PFSK-1 (cell line): Measurements from ENCODE around the gene CTSF.

ENCODE experiments used
- FOXP2 ChIP-seq: optimal IDR thresholded peaks from 2 replicates; pipeline ENCODE3; 2011; ENCODE audit warnings: borderline replicate concordance, control low read depth, inconsistent platforms; ENCODE audit not compliant: insufficient read depth; ENCODE audit errors: extremely low read length, extremely low read depth
- POLR2AphosphoS5 ChIP-seq: IDR thresholded peaks from 2 replicates; pipeline ENCODE4 v1.6.1; 2012; ENCODE audit warnings: low read depth, mild to moderate bottlenecking, control low read depth, low read length, moderate library complexity
- SIN3A ChIP-seq: IDR thresholded peaks from 2 replicates; pipeline ENCODE4 v1.6.1; 2012; ENCODE audit warnings: mild to moderate bottlenecking, low read length, moderate library complexity, borderline replicate concordance; ENCODE audit not compliant: insufficient read depth
- TAF1 ChIP-seq: IDR thresholded peaks from 2 replicates; pipeline ENCODE4 v1.6.1; 2012; ENCODE audit warnings: low read length, control low read depth, borderline replicate concordance; ENCODE audit not compliant: insufficient read depth
- TF ChIP-seq, protein P1 (sequence below), 2 experiments: IDR thresholded peaks; 2 replicates each; pipeline versions ENCODE4 v1.6.1 to v1.8.0; 2011 to 2012; ENCODE audit warnings: low read depth in 2 of 2, low read length in 2 of 2, control low read depth in 1 of 2, inconsistent platforms in 1 of 2, mild to moderate bottlenecking in 1 of 2, moderate library complexity in 1 of 2; ENCODE audit not compliant: insufficient read depth in 1 of 2

CTSF gene

GRCh38 chr11:66548774-66549630 is 19.4 kb downstream of the CTSF start:
- TF ChIP-seq POLR2AphosphoS5 (no peak), FOXP2 (no peak), TAF1 (no peak), SIN3A (no peak)
- TF ChIP-seq, protein P1, sequence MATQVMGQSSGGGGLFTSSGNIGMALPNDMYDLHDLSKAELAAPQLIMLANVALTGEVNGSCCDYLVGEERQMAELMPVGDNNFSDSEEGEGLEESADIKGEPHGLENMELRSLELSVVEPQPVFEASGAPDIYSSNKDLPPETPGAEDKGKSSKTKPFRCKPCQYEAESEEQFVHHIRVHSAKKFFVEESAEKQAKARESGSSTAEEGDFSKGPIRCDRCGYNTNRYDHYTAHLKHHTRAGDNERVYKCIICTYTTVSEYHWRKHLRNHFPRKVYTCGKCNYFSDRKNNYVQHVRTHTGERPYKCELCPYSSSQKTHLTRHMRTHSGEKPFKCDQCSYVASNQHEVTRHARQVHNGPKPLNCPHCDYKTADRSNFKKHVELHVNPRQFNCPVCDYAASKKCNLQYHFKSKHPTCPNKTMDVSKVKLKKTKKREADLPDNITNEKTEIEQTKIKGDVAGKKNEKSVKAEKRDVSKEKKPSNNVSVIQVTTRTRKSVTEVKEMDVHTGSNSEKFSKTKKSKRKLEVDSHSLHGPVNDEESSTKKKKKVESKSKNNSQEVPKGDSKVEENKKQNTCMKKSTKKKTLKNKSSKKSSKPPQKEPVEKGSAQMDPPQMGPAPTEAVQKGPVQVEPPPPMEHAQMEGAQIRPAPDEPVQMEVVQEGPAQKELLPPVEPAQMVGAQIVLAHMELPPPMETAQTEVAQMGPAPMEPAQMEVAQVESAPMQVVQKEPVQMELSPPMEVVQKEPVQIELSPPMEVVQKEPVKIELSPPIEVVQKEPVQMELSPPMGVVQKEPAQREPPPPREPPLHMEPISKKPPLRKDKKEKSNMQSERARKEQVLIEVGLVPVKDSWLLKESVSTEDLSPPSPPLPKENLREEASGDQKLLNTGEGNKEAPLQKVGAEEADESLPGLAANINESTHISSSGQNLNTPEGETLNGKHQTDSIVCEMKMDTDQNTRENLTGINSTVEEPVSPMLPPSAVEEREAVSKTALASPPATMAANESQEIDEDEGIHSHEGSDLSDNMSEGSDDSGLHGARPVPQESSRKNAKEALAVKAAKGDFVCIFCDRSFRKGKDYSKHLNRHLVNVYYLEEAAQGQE (IDR thresholded peaks at IDR 0.05; ENCODE audit: insufficient read depth in 1 of 2, low read depth in 2 of 2, low read length in 2 of 2), result no peak

- TF ChIP-seq POLR2AphosphoS5 (no peak), FOXP2 (no peak), SIN3A (no peak)
- TF ChIP-seq, protein P1 (IDR thresholded peaks at IDR 0.05; ENCODE audit: insufficient read depth in 1 of 2, low read depth in 2 of 2, low read length in 2 of 2), result no peak
Observed at GRCh38 chr11:66548041-66548440, 20.4 kb downstream of the CTSF start.

DNA sequence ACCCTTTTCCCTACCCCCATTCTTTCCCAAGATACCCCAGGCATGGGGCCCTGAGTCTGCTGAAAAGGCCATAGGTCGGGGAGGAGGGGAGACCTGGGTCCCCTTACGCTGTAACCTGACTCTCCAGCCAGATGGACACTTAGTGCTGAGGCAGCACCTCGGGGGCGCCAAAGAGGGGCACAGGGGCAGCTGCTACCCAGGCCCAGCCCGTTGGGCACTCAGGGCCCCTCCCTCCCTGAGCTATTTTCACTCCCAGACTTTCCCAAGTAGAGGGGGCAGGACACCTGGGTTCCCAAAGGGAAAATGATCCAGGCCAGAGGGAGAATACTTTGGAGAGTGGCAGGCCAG is 20.8 kb downstream of the CTSF start:
- TF ChIP-seq SIN3A (no peak), FOXP2 (no peak), POLR2AphosphoS5 (no peak), TAF1 (no peak)
- TF ChIP-seq, protein P1 (IDR thresholded peaks at IDR 0.05; ENCODE audit: insufficient read depth in 1 of 2, low read depth in 2 of 2, low read length in 2 of 2), result no peak

DNA sequence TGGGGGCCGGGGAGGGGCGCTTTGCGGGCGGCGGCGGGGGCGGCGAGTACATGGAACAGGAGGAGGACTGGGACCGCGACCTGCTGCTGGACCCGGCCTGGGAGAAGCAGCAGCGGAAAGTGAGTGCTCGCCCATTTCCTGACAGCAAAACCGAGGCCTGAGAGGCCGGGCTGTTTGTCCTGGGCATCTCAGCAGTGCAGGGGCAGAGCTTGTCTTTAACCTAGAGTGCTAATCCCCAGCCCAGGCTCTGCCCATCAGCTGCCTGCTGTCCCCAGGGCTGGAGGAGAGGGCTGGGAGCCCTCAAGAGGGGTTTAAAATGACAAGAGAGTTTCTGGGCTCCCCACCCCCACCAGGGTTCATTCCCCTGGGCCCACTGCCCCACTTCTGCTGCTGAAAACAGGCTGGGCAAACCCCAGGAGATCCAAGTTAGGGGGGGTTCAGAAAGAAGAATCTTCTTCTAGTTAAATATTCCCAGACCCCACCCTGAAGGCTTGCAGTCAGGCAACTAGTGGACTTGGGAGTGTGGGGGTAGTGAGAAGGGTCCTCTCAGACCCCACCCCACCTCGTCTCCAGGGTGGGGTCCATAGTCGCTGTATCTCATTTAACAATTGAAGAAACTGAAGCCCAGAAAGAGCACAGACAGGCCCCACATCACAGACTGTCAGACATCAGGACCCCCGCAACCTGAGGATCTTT is 21.3 kb downstream of the CTSF start:
- TF ChIP-seq FOXP2, result no peak
- no peak for TF ChIP-seq SIN3A
- TF ChIP-seq, protein P1 (IDR thresholded peaks at IDR 0.05; ENCODE audit: insufficient read depth in 1 of 2, low read depth in 2 of 2, low read length in 2 of 2), result no peak
- TF ChIP-seq TAF1, result no peak
- no peak for TF ChIP-seq POLR2AphosphoS5
